Effector memory CD8-positive, alpha-beta T cell (primary cell): ENCODE results near the gene COL8A1.

ENCODE experiments used
- ATAC-seq: fragments of 150-1000 bp; cut with Tn5 transposase; replicated peaks from 2 replicates; pipeline ENCODE4 v1.10.0; 2021; ENCODE audit warnings: mild to moderate bottlenecking, moderate library complexity
- DNase-seq, 3 experiments: peaks; one replicate each; pipeline ENCODE4 v3.0.0; 2021
- H3K27ac Mint-ChIP-seq, 2 donors: one replicate each; pipeline ENCODE4 v1.8.0; 2022; ENCODE audit warnings: mild to moderate bottlenecking in 2 of 2, mixed read lengths in 2 of 2, moderate library complexity in 2 of 2
- H3K27me3 Mint-ChIP-seq, 2 donors: one replicate each; pipeline ENCODE4 v1.8.0; 2022; ENCODE audit warnings: mixed read lengths in 2 of 2
- H3K36me3 Mint-ChIP-seq: one replicate; pipeline ENCODE4 v1.8.0; 2022; ENCODE audit warnings: mild to moderate bottlenecking, moderate library complexity, mixed read lengths; ENCODE audit not compliant: insufficient read depth
- H3K4me1 Mint-ChIP-seq, 2 donors: one replicate each; pipeline ENCODE4 v1.8.0; 2022; ENCODE audit warnings: low read depth in 2 of 2, mixed read lengths in 2 of 2
- H3K4me3 Mint-ChIP-seq, 2 donors: one replicate each; pipeline ENCODE4 v1.8.0; 2022; ENCODE audit warnings: mild to moderate bottlenecking in 2 of 2, mixed read lengths in 2 of 2, moderate library complexity in 2 of 2
- H3K9me3 Mint-ChIP-seq, 2 donors: one replicate each; pipeline ENCODE4 v1.8.0; 2022; ENCODE audit warnings: mixed read lengths in 2 of 2

Gene COL8A1

GRCh38 chr3:99668044-99668443, 29.6 kb downstream of the COL8A1 start:
- Mint-ChIP-seq H3K9me3 (peaks cover 0 to 1% of the 10 kb centered on the region in 2 donors), H3K4me3 (no peak overlapping the region), H3K4me1 (no peaks in the 10 kb centered on the region), H3K27me3 (peaks cover 0 to 8% of the 10 kb centered on the region in 2 donors), H3K36me3 (no peaks in the 10 kb centered on the region), H3K27ac (no peak overlapping the region)
- ATAC-seq, result no peak
- DNase-seq, result no peak

- no peaks in the 10 kb centered on the region for H3K4me1 Mint-ChIP-seq
- no peak overlapping the region for H3K27ac Mint-ChIP-seq
- H3K4me3 Mint-ChIP-seq, result no peak overlapping the region
- no peak for ATAC-seq
- DNase-seq, result no peak
- no peaks in the 10 kb centered on the region for H3K36me3 Mint-ChIP-seq
- peaks cover 0 to 1% of the 10 kb centered on the region in 2 donors for H3K9me3 Mint-ChIP-seq
- peaks cover 0 to 4% of the 10 kb centered on the region in 2 donors for H3K27me3 Mint-ChIP-seq
Measured at GRCh38 chr3:99669879-99670555, 31.6 kb downstream of the COL8A1 start.

- H3K36me3 Mint-ChIP-seq, result no peaks in the 10 kb centered on the region
- DNase-seq (no peak), ATAC-seq (no peak)
- no peaks in the 10 kb centered on the region for H3K27me3 Mint-ChIP-seq
- H3K4me3 Mint-ChIP-seq, result no peak overlapping the region
- H3K4me1 Mint-ChIP-seq, result no peaks in the 10 kb centered on the region
- no peak overlapping the region for H3K27ac Mint-ChIP-seq
- H3K9me3 Mint-ChIP-seq, result peaks cover 0 to 1% of the 10 kb centered on the region in 2 donors
Measured at GRCh38 chr3:99670556-99670950, 32.2 kb downstream of the COL8A1 start.

GRCh38 chr3:99674086-99674789, 35.8 kb downstream of the COL8A1 start:
- H3K27ac Mint-ChIP-seq, result no peak overlapping the region
- no peak for ATAC-seq
- H3K27me3 Mint-ChIP-seq, result no peaks in the 10 kb centered on the region
- no peaks in the 10 kb centered on the region for H3K4me1 Mint-ChIP-seq
- H3K9me3 Mint-ChIP-seq, result no peaks in the 10 kb centered on the region
- DNase-seq, result no peak
- H3K36me3 Mint-ChIP-seq, result no peaks in the 10 kb centered on the region
- no peak overlapping the region for H3K4me3 Mint-ChIP-seq

- H3K27me3 Mint-ChIP-seq, result no peaks in the 10 kb centered on the region
- no peaks in the 10 kb centered on the region for H3K4me1 Mint-ChIP-seq
- no peaks in the 10 kb centered on the region for H3K9me3 Mint-ChIP-seq
- no peak overlapping the region for H3K27ac Mint-ChIP-seq
- ATAC-seq (no peak), DNase-seq (no peak)
- H3K36me3 Mint-ChIP-seq, result no peaks in the 10 kb centered on the region
- no peak overlapping the region for H3K4me3 Mint-ChIP-seq
Measured at GRCh38 chr3:99678023-99678422, 39.6 kb downstream of the COL8A1 start.

GRCh38 chr3:99678896-99679295, 40.5 kb downstream of the COL8A1 start:
- H3K9me3 Mint-ChIP-seq, result no peaks in the 10 kb centered on the region

GRCh38 chr3:99681512-99681911, 43.1 kb downstream of the COL8A1 start:
- Mint-ChIP-seq H3K27ac (no peak overlapping the region), H3K36me3 (no peaks in the 10 kb centered on the region), H3K4me3 (no peak overlapping the region), H3K9me3 (no peaks in the 10 kb centered on the region), H3K4me1 (no peaks in the 10 kb centered on the region), H3K27me3 (peaks cover 0 to 9% of the 10 kb centered on the region in 2 donors)
- ATAC-seq (no peak), DNase-seq (no peak)

More at GRCh38 chr3:99678896-99679295, 40.5 kb downstream of the COL8A1 start:
- no peaks in the 10 kb centered on the region for H3K27me3 Mint-ChIP-seq
- H3K27ac Mint-ChIP-seq, result no peak overlapping the region
- DNase-seq (no peak), ATAC-seq (no peak)
- no peaks in the 10 kb centered on the region for H3K36me3 Mint-ChIP-seq
- no peaks in the 10 kb centered on the region for H3K4me1 Mint-ChIP-seq
- H3K4me3 Mint-ChIP-seq, result no peak overlapping the region

- H3K4me1 Mint-ChIP-seq, result no peaks in the 10 kb centered on the region
- no peaks in the 10 kb centered on the region for H3K36me3 Mint-ChIP-seq
- DNase-seq, result no peak
- peaks cover 0 to 9% of the 10 kb centered on the region in 2 donors for H3K27me3 Mint-ChIP-seq
- no peaks in the 10 kb centered on the region for H3K9me3 Mint-ChIP-seq
- no peak overlapping the region for H3K4me3 Mint-ChIP-seq
- no peak overlapping the region for H3K27ac Mint-ChIP-seq
- no peak for ATAC-seq
Measured at GRCh38 chr3:99681976-99682375, 43.6 kb downstream of the COL8A1 start.

GRCh38 chr3:99683465-99683864, 45.1 kb downstream of the COL8A1 start:
- Mint-ChIP-seq H3K9me3 (no peaks in the 10 kb centered on the region), H3K36me3 (no peaks in the 10 kb centered on the region), H3K4me3 (no peak overlapping the region), H3K4me1 (no peaks in the 10 kb centered on the region), H3K27me3 (peaks cover 6 to 9% of the 10 kb centered on the region in 2 donors), H3K27ac (no peak overlapping the region)
- ATAC-seq, result no peak
- no peak for DNase-seq

GRCh38 chr3:99683876-99684275, 45.5 kb downstream of the COL8A1 start:
- H3K27me3 Mint-ChIP-seq, result peaks cover 9 to 11% of the 10 kb centered on the region in 2 donors
- H3K9me3 Mint-ChIP-seq, result no peaks in the 10 kb centered on the region
- no peak overlapping the region for H3K27ac Mint-ChIP-seq
- DNase-seq (no peak), ATAC-seq (no peak)
- no peaks in the 10 kb centered on the region for H3K4me1 Mint-ChIP-seq
- no peak overlapping the region for H3K4me3 Mint-ChIP-seq
- H3K36me3 Mint-ChIP-seq, result no peaks in the 10 kb centered on the region

GRCh38 chr3:99684644-99685043, 46.2 kb downstream of the COL8A1 start:
- ATAC-seq (no peak), DNase-seq (no peak)
- peaks cover 9 to 12% of the 10 kb centered on the region in 2 donors for H3K27me3 Mint-ChIP-seq
- H3K36me3 Mint-ChIP-seq, result no peaks in the 10 kb centered on the region
- no peaks in the 10 kb centered on the region for H3K4me1 Mint-ChIP-seq
- H3K4me3 Mint-ChIP-seq, result no peak overlapping the region
- H3K27ac Mint-ChIP-seq, result no peak overlapping the region
- H3K9me3 Mint-ChIP-seq, result no peaks in the 10 kb centered on the region

GRCh38 chr3:99686469-99686868, 48.1 kb downstream of the COL8A1 start:
- Mint-ChIP-seq H3K27me3 (peaks cover 9 to 12% of the 10 kb centered on the region in 2 donors), H3K4me1 (no peaks in the 10 kb centered on the region), H3K27ac (no peak overlapping the region), H3K4me3 (no peak overlapping the region), H3K36me3 (no peaks in the 10 kb centered on the region), H3K9me3 (no peaks in the 10 kb centered on the region)
- DNase-seq, result no peak
- ATAC-seq, result no peak

- DNase-seq, result no peak
- no peak for ATAC-seq
- Mint-ChIP-seq H3K27ac (no peak overlapping the region), H3K4me3 (no peak overlapping the region), H3K27me3 (peaks cover 12 to 18% of the 10 kb centered on the region in 2 donors), H3K36me3 (no peaks in the 10 kb centered on the region), H3K9me3 (no peaks in the 10 kb centered on the region), H3K4me1 (no peaks in the 10 kb centered on the region)
Measured at GRCh38 chr3:99686955-99687612, 48.7 kb downstream of the COL8A1 start.
